Muscle of leg (tissue), 11 donors: ENCODE results near the gene PERP. TPM values are rescaled to one million over a fixed set of nuclear protein-coding genes. Genes with fewer than 3 reads are reported as not detected.
A peak's percentile ranks its signal among the peaks of the same experiment; 100 is the strongest.
"Not testable (repeated sequence)": the region's sequence is repeated elsewhere in the genome, so short reads cannot be mapped to it uniquely, and the experiment has no call there.

Experiments
- DNase-seq: peaks from one replicate; pipeline ENCODE4 v3.0.0; 2013
- H3K27ac ChIP-seq: one replicate; pipeline ENCODE4 v1.5.1; 2013; ENCODE audit warnings: mild to moderate bottlenecking, low read length, control low read depth
- H3K27me3 ChIP-seq: one replicate; pipeline ENCODE4 v1.6.1; 2013; ENCODE audit warnings: low read length; ENCODE audit not compliant: control insufficient read depth, insufficient read depth
- H3K36me3 ChIP-seq: one replicate; pipeline ENCODE4 v1.6.1; 2013; ENCODE audit warnings: low read length; ENCODE audit not compliant: control insufficient read depth, insufficient read depth
- H3K4me1 ChIP-seq: one replicate; pipeline ENCODE4 v1.6.1; 2013; ENCODE audit warnings: low read length; ENCODE audit not compliant: control insufficient read depth, insufficient read depth
- H3K4me3 ChIP-seq: one replicate; pipeline ENCODE4 v1.5.1; 2013; ENCODE audit warnings: low read length, control low read depth
- H3K9me3 ChIP-seq: replicated peaks from 2 replicates; pipeline ENCODE4 v1.6.1; 2013; ENCODE audit warnings: low read depth, low read length; ENCODE audit not compliant: control insufficient read depth
- WGBS: methylation state at CpG from one replicate; pipeline ENCODE4 v1.1.5; 2013; ENCODE audit warnings: missing lambda C conversion rate; ENCODE audit not compliant: insufficient coverage; 5-methylcytosine and 5-hydroxymethylcytosine counted together
- polyA plus RNA-seq, 8 donors: library from polyadenylated mRNA; unstranded; fragments of 120-200 nt; gene quantifications; one replicate each; pipeline versions ENCODE4 v1.2.1 to v1.2.3, GENCODE V29; 2013; ENCODE audit warnings: inconsistent platforms in 1 of 8, low replicate concordance in 1 of 8; ENCODE audit not compliant: insufficient read length in 8 of 8, insufficient read depth in 1 of 8
- total RNA-seq: library from RNA; stranded (reverse); fragments of 120-200 nt; gene quantifications from one replicate; pipeline ENCODE4 v1.2.4, GENCODE V29; 2013

PERP gene
- total and polyA plus RNA-seq, 9 donors, result 0.44 to 28.8 (median 1.6) TPM

DNA sequence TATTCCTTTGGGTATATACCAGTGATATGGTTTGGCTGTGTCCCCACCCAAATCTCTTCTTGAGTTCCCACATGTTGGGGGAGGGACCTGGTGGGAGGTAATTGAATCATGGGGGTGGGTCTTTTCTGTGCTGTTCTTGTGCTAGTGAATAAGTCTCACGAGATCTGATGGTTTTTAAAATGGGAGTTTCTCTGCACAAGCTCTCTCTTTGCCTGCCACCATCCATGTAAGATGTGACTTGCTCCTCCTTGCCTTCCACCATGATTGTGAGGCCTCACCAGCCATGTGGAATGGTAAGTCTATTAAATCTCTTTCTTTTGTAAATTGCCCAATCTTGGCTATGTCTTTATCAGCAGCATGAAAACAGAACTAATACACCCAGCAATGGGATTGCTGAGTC is 12.0 kb upstream of the PERP start:
- H3K4me1 ChIP-seq, H3K36me3 ChIP-seq, H3K27ac ChIP-seq, H3K4me3 ChIP-seq, DNase-seq, H3K9me3 ChIP-seq, H3K27me3 ChIP-seq: not testable (repeated sequence)
- WGBS, result no CpG with 5 or more reads among the region's 1 CpG

DNA sequence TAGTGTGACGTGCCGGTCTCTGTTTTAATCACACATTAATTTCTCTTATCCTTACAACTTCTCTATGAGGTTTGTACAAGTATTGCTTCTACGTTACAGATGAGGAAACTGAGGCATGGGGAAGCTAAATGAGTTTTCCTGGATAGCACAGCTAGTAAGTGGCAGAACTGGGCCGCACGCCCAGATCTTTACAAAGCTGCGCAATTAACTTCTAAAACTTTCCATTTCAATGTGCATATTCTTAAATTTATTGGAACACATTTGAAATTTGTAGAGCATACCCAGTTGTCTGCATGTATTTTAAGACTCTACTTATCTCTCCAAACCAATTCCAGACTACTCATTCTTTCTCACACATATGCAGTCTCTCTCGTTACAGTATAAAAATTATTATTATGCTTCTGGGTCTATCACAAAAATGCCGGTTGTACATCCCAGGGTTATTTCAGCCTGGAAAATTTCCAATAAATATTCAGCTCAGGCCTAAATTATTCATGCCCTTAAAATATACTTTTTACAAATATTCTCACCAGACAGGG is 10.2 kb upstream of the PERP start:
- H3K9me3 ChIP-seq, result no peaks in the 10 kb centered on the region
- DNase-seq, result no peak
- H3K4me3 ChIP-seq, result no peak overlapping the region
- peaks cover 6% of the 10 kb centered on the region for H3K4me1 ChIP-seq
- H3K27me3 ChIP-seq, result peaks cover 2% of the 10 kb centered on the region
- no CpG with 5 or more reads among the region's 8 CpGs for WGBS
- H3K36me3 ChIP-seq, result no peaks in the 10 kb centered on the region
- H3K27ac ChIP-seq, result no peak overlapping the region

DNA sequence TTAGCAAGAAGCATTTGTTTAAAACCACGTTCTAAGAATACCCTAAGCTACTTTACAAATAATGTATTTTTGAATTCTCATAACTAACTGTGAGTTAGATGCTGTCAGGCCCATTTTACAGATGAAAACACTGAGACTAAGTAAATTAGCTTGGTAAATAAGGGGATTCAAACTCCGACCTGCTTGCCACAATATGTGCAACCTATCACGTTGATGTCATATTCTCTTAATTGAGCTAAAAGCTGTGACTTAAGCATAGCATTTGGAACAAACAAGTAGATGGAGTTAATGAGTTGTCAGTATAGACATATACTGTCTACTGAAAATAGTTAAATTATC is 9.4 kb upstream of the PERP start:
- H3K4me3 ChIP-seq, result no peak overlapping the region
- no peak overlapping the region for H3K27ac ChIP-seq
- DNase-seq, result no peak
- no peaks in the 10 kb centered on the region for H3K9me3 ChIP-seq
- WGBS, result no CpG with 5 or more reads among the region's 3 CpGs
- H3K4me1 ChIP-seq, result peaks cover 6% of the 10 kb centered on the region
- peaks cover 2% of the 10 kb centered on the region for H3K27me3 ChIP-seq
- no peaks in the 10 kb centered on the region for H3K36me3 ChIP-seq

DNA sequence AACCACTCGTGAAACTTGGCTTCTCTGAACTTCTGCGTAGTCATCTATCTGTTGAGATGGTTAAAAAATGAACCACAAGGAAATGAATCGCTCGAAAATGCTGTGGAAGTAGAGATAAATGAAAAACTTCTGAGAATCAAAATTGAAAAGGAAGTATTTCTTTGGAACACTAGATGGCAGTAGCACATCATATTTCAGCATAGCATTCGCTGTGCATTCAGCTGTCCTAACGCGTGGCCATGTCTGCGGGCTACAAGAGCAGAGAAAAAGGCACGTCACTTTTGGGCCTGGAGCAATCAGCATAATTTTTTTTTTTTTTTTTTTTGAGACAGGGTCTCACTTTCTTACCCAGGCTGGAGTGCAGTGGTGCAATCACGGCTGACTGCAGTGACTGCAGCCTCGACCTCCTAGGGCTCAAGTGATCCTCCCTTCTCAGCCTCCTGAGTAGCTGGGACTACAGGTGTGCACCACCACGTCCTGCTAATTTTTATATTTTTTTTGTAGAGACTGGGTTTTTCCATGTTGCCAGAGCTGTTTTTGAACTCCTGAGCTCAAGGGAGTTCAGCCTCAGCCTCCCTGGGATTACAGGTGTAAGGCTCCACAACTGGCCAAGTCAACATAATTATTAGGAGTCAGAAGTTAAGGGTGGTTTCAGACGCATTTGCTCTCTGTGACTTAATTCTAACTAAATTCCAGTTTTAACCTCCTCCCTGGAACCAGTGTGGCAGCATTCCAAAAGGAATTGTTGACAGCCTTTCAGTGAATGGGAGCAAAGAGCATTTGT is 8.8 kb upstream of the PERP start:
- no peaks in the 10 kb centered on the region for H3K9me3 ChIP-seq
- DNase-seq, result peak; percentile 80
- peaks cover 2% of the 10 kb centered on the region for H3K27me3 ChIP-seq
- H3K27ac ChIP-seq, result no peak overlapping the region
- 0% methylated on average over 7 of the region's 13 CpGs for WGBS
- H3K36me3 ChIP-seq, result no peaks in the 10 kb centered on the region
- H3K4me1 ChIP-seq, result peaks cover 6% of the 10 kb centered on the region
- H3K4me3 ChIP-seq, result no peak overlapping the region

DNA sequence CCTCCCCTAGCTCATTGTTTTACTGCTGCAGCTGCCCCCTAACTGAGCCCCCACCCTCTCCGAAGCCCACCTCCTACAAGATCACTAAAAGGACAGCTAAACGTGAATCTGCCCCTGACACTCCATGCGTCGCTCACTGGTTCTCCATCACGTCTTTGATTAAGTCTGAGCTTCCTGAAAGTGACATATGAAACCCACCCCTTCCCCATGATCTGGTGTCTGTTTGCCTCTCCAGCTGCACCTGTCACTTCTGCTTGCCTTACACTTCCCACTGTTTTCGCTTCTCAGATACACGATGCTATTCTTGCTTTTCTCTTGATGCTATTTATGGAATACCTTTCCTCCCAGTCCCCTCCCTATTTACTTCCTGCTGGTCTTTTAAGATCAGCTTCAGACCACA is 8.0 kb upstream of the PERP start:
- WGBS, result 23% methylated on average over 7 of the region's 7 CpGs
- H3K4me3 ChIP-seq, result no peak overlapping the region
- H3K36me3 ChIP-seq, result no peaks in the 10 kb centered on the region
- H3K27ac ChIP-seq, result no peak overlapping the region
- H3K9me3 ChIP-seq, result no peaks in the 10 kb centered on the region
- H3K27me3 ChIP-seq, result peaks cover 2% of the 10 kb centered on the region
- peaks cover 6% of the 10 kb centered on the region for H3K4me1 ChIP-seq
- DNase-seq, result no peak

DNA sequence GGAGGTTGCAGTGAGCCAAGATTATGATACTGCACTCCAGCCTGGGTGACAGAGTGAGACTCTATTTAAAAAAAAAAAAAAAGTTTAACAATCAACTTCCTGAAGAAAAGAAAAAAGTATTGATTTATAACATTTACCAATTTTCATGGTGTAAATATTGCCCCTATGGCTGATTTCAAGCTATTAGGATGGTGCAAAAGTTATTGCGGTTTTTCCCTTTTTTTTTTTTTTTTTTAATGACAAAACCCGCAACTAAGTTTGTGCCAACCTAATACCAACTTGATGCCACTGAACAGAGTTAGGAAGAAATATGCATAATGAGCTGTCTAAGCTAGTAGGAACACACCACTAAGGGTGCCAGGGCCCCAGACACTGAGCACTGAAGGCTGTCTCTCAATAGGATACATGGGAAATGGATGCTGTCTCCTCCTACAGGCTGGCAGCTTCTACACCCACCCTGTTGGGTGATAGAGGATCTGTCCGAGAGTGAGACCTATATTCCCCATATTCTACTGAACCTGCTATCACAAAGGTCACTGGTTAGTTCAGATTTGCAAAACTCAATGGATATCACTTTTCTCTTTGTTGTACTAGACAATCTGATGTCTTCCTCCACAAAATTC is 6.5 kb upstream of the PERP start:
- Histone ChIP-seq H3K27me3 (peaks cover 2% of the 10 kb centered on the region), H3K4me3 (no peak overlapping the region), H3K36me3 (no peaks in the 10 kb centered on the region), H3K4me1 (peaks cover 6% of the 10 kb centered on the region), H3K27ac (no peak overlapping the region), H3K9me3 (no peaks in the 10 kb centered on the region)
- no peak for DNase-seq
- no CpG with 5 or more reads among the region's 3 CpGs for WGBS

DNA sequence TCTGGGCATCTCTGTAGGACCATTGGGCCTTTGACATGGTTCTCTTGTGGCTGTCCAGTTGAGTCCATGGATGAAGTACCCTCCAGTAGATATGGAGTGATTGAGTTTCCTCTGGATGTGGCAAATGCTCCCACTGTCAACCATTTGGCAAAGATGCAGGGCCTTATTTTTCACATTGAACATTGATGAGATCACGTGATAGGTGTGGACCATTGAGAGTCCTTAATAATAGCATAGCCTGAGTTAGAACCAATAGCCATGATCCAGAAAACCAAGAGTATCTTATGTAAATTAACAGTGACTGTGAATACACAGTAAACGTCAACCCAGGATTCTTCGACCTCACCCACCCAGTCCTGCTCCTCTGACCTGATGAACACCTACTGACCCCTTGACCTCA is 3.0 kb upstream of the PERP start:
- Histone ChIP-seq H3K27me3 (peaks cover 27% of the 10 kb centered on the region), H3K4me1 (peaks cover 10% of the 10 kb centered on the region), H3K4me3 (no peak overlapping the region), H3K36me3 (no peaks in the 10 kb centered on the region), H3K27ac (no peak overlapping the region), H3K9me3 (no peaks in the 10 kb centered on the region)
- WGBS, result no CpG with 5 or more reads among the region's 3 CpGs
- no peak for DNase-seq

DNA sequence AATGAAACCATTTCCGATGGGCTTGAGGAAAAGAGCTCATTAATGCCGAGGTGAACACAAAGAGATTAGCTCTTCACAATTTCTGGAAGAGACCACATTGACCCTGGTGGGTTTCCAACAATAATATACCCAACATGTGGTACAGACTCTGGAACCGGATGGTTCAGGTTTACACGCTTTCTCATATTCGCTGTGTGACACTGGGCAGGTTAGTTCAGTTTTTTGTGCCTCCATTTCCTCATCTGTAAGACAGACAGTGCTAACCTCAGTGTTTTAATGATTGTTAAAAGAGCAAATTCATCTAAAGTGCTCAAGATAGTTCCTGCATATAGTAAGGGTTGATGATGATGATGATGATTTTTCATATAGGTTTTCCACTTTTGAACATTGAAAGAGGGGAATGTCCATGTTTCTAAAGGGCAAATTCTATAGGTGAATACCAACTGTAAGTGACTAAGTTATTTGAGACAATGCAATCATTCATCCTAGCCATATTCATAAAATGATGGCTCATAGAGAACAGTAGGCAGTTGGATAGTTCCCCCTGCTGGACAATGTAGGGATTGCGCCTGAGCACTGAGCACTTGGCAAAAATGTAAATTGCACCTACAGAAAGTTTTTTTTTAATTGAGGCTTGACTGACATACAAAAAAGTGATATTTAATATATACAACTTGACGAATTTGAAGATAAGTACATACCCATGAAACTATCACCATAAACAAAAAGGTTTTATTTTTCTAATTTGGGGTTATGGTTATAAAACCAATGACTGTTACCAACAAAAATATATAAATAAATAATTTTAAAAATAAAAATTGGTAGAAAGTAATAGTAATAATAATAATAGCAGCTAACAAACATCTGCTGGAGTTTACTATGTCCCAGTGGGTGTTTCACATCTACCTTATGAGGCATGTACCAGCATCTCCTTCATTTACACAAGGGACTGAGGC is 2.1 kb upstream of the PERP start:
- H3K4me1 ChIP-seq, result peaks cover 7% of the 10 kb centered on the region
- no peak overlapping the region for H3K4me3 ChIP-seq
- H3K9me3 ChIP-seq, result no peaks in the 10 kb centered on the region
- 100% methylated on average over 1 of the region's 7 CpGs for WGBS
- H3K27me3 ChIP-seq, result peaks cover 28% of the 10 kb centered on the region
- DNase-seq, result peak; percentile 66
- no peak overlapping the region for H3K27ac ChIP-seq
- H3K36me3 ChIP-seq, result no peaks in the 10 kb centered on the region

DNA sequence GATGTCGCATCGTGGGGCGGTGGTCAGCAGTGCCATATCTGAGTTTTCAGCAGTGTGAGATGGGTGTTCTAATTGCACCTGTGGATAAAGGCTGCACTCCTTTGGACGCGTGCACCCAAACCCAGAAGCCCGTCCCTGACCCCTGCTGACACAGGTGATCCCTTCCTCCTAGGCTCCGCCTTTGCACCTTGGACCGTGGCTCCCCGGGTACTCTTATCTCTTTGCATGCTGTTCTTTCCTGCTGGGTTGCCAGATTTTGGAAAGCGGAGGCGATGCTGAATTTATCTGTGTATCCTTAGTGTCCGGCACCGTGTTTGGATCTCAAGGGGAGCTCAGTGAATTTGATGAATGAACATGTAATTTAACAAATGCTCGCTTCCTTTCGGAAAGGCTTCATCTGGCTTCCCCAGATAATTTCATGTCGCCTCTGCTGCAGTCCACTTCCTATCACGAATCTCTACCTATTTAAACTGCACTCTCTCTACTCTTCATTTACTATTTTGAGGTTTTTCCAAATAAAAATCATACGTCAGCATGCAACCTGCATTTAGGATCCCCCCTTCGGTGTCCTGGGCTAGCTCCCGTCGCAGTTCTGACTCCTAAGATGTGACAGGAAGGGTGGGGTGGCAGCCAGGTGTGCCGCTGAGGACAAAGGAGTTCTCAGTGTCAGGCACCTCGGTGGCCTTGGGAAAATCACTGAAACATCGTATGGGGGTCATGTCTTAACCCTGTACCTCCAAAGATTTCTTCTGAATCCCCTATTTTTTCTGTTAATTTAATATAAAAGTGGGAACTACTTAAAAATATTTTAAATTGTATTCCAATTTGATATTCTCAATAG is 753 bp upstream of the PERP start:
- Histone ChIP-seq H3K27me3 (peaks cover 28% of the 10 kb centered on the region), H3K4me3 (peak overlapping the region; percentile 8), H3K36me3 (no peaks in the 10 kb centered on the region), H3K27ac (no peak overlapping the region), H3K9me3 (no peaks in the 10 kb centered on the region), H3K4me1 (peaks cover 7% of the 10 kb centered on the region)
- 5% methylated on average over 9 of the region's 24 CpGs for WGBS
- no peak for DNase-seq
